Forelimb muscle (tissue), 1 donor: ENCODE data around the gene AGMO. TPM values are rescaled to one million over a fixed set of nuclear protein-coding genes. Genes with fewer than 3 reads are reported as not detected.

Experiments used
- DNase-seq: peaks from one replicate; pipeline ENCODE4 v3.0.0-alpha.2; 2013; ENCODE audit warnings: low read depth
- polyA plus RNA-seq: library from polyadenylated mRNA; unstranded; fragments of 120-200 nt; gene quantifications from one replicate; pipeline ENCODE4 v1.2.1, GENCODE V29; 2013; ENCODE audit not compliant: insufficient read length

AGMO gene
- polyA plus RNA-seq, 1 donor: 0.24 TPM

GRCh38 chr7:15498465-15498864, 63.4 kb downstream of the AGMO start:
- no peak for DNase-seq

- no peak for DNase-seq
Observed at GRCh38 chr7:15495170-15495569, 66.6 kb downstream of the AGMO start.

- DNase-seq: no peak
Observed at GRCh38 chr7:15494711-15495110, 67.1 kb downstream of the AGMO start.

GRCh38 chr7:15491361-15491760, 70.5 kb downstream of the AGMO start:
- no peak for DNase-seq

GRCh38 chr7:15490291-15490690, 71.5 kb downstream of the AGMO start:
- no peak for DNase-seq

GRCh38 chr7:15489861-15490260, 72.0 kb downstream of the AGMO start:
- no peak for DNase-seq

GRCh38 chr7:15489383-15489782, 72.4 kb downstream of the AGMO start:
- peak; percentile 68 for DNase-seq

GRCh38 chr7:15488401-15488800, 73.4 kb downstream of the AGMO start:
- no peak for DNase-seq

- no peak for DNase-seq
Observed at GRCh38 chr7:15487896-15488295, 73.9 kb downstream of the AGMO start.

GRCh38 chr7:15485998-15486397, 75.8 kb downstream of the AGMO start:
- no peak for DNase-seq

- DNase-seq: no peak
Observed at GRCh38 chr7:15485431-15485830, 76.4 kb downstream of the AGMO start.

- no peak for DNase-seq
Observed at GRCh38 chr7:15481132-15481531, 80.7 kb downstream of the AGMO start.

GRCh38 chr7:15478401-15478800, 83.4 kb downstream of the AGMO start:
- no peak for DNase-seq

GRCh38 chr7:15476531-15476918, 85.3 kb downstream of the AGMO start:
- no peak for DNase-seq

- peak; percentile 80 for DNase-seq
Observed at GRCh38 chr7:15475808-15476530, 85.8 kb downstream of the AGMO start.

GRCh38 chr7:15471669-15471950, 90.2 kb downstream of the AGMO start:
- DNase-seq: no peak

GRCh38 chr7:15470825-15471668, 90.8 kb downstream of the AGMO start:
- no peak for DNase-seq

- DNase-seq: no peak
Observed at GRCh38 chr7:15464667-15465121, 97.1 kb downstream of the AGMO start.

GRCh38 chr7:15463801-15464666, 97.8 kb downstream of the AGMO start:
- DNase-seq: no peak

GRCh38 chr7:15462721-15463389, 99.0 kb downstream of the AGMO start:
- no peak for DNase-seq

GRCh38 chr7:15461576-15461975, 100.2 kb downstream of the AGMO start:
- DNase-seq: no peak
